Measurements from ENCODE around the gene DSG3. TPM values are rescaled to one million over a fixed set of nuclear protein-coding genes. Genes with fewer than 3 reads are reported as not detected.

DSG3 gene
- total and polyA plus RNA-seq, 10 of the 15 experiments (the other 5 are each of a cell fraction or from before 2014, with no cell fraction given): 0.01 to 0.36 (median 0.30) TPM

DNA sequence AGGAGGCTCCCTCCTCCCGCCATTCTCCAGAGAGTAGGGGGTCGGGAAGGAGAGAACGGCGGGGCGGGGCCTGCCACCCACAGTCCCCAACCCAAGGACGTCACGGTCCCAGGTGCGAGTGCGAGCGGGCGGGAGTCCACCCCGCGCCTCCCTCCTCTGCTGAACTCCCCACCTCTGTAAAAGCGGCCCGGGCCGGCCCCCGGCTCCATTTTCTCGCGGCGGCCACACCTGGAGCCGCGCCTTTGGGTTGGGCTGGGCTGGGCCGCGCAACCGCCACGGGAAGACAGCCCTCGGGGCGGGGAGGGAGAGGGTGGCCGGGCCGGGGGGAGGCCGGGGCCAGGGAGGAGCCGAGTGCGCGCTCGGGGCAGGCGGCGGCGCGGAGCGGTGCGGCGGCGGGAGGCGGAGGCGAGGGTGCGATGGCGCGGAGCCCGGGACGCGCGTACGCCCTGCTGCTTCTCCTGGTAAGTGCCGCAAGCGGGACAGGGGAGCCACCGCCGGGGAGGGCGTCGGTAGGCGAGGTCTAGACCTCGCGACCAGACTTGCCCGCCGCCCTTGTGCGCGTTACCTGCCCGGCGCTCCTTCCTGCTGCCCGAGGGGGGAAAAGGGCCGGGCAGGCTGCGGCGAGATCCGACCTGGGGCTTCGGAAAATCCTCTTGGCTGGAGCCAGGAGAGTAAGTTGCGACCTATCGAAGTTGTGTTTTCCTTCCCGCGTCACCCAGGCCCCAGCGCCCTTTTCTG, 50.5 kb downstream of the DSG3 start, which contains the start of gene DSG2 (continued):
- no peak for TF ChIP-seq ATF7 (IDR thresholded peaks at IDR 0.05; ENCODE audit: low read depth)
- TF ChIP-seq HSF1 (IDR thresholded peaks at IDR 0.05; ENCODE audit: low read depth, low read length): no peak
- peak; percentile 81 for TF ChIP-seq POLR2AphosphoS5 (IDR thresholded peaks at IDR 0.05; ENCODE audit: low read length)
- no peak for TF ChIP-seq IKZF2 (IDR thresholded peaks at IDR 0.05)
- peak; percentile 36 for TF ChIP-seq HDAC6 (IDR thresholded peaks at IDR 0.05; ENCODE audit: unreplicated experiment)
- TF ChIP-seq CTCF (IDR thresholded peaks at IDR 0.05 in 2 of 3, conservative IDR thresholded peaks at IDR 0.05 in 1 of 3; ENCODE audit: control insufficient read depth in 2 of 3, extremely low read depth in 1 of 3, insufficient read depth in 1 of 3, low read depth in 3 of 3, low read length in 3 of 3): no peak
- TF ChIP-seq RBBP5 (conservative IDR thresholded peaks at IDR 0.05): no peak
- TF ChIP-seq PAX8 (IDR thresholded peaks at IDR 0.05): no peak
- no peak for TF ChIP-seq EGR1 (IDR thresholded peaks at IDR 0.05; ENCODE audit: borderline replicate concordance in 1 of 2, low read depth in 2 of 2, low read length in 2 of 2)
- TF ChIP-seq, protein P1, sequence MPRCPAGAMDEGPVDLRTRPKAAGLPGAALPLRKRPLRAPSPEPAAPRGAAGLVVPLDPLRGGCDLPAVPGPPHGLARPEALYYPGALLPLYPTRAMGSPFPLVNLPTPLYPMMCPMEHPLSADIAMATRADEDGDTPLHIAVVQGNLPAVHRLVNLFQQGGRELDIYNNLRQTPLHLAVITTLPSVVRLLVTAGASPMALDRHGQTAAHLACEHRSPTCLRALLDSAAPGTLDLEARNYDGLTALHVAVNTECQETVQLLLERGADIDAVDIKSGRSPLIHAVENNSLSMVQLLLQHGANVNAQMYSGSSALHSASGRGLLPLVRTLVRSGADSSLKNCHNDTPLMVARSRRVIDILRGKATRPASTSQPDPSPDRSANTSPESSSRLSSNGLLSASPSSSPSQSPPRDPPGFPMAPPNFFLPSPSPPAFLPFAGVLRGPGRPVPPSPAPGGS (IDR thresholded peaks at IDR 0.05; ENCODE audit: borderline replicate concordance, insufficient read depth, low read depth, low read length, poor library complexity, severe bottlenecking): no peak
- no peak for TF ChIP-seq GABPA (IDR thresholded peaks at IDR 0.05; ENCODE audit: low read depth)
- no peak for TF ChIP-seq MEF2B (IDR thresholded peaks at IDR 0.05; ENCODE audit: partially characterized antibody, poor library complexity, severe bottlenecking)
- TF ChIP-seq E4F1 (IDR thresholded peaks at IDR 0.05; ENCODE audit: borderline replicate concordance, partially characterized antibody): no peak
- TF ChIP-seq, protein P2, sequence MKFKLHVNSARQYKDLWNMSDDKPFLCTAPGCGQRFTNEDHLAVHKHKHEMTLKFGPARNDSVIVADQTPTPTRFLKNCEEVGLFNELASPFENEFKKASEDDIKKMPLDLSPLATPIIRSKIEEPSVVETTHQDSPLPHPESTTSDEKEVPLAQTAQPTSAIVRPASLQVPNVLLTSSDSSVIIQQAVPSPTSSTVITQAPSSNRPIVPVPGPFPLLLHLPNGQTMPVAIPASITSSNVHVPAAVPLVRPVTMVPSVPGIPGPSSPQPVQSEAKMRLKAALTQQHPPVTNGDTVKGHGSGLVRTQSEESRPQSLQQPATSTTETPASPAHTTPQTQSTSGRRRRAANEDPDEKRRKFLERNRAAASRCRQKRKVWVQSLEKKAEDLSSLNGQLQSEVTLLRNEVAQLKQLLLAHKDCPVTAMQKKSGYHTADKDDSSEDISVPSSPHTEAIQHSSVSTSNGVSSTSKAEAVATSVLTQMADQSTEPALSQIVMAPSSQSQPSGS (IDR thresholded peaks at IDR 0.05; ENCODE audit: low read length): no peak
- no peak for TF ChIP-seq EZH2 (IDR thresholded peaks at IDR 0.05; ENCODE audit: borderline replicate concordance, control insufficient read depth, low read depth, low read length)
- peak; percentile 55; the same call in 1 of the 2 replicates for TF ChIP-seq BACH1 (IDR thresholded peaks at IDR 0.05; ENCODE audit: borderline replicate concordance)
- TF ChIP-seq NFIC (IDR thresholded peaks at IDR 0.05; ENCODE audit: low read depth, low read length): no peak
- no peak for TF ChIP-seq ZNF24 (IDR thresholded peaks at IDR 0.05)
- TF ChIP-seq IRF3 (IDR thresholded peaks at IDR 0.05): no peak

All from GM12878 (cell line).